Cardiac muscle cell (in vitro differentiated cells and primary cell): ENCODE measurements around the gene DOC2B. TPM values are rescaled to one million over a fixed set of nuclear protein-coding genes. Genes with fewer than 3 reads are reported as not detected.
"Not testable (repeated sequence)": the region's sequence is repeated elsewhere in the genome, so short reads cannot be mapped to it uniquely, and the experiment has no call there.

Experiments
- DNase-seq, 2 donors: peaks; one replicate each; pipeline versions ENCODE4 v3.0.0 to v3.0.0-alpha.2; 2010 to 2017; ENCODE audit warnings: low read depth in 1 of 2, low spot score in 1 of 2
- H3K27ac ChIP-seq: fragments of 200-600 bp; sonication (generic); 2 replicates; pipeline ENCODE4 v1.5.1; 2016
- H3K27me3 ChIP-seq: fragments of 200-600 bp; sonication (generic); 2 replicates; pipeline ENCODE4 v1.6.0; 2016; ENCODE audit warnings: control low read depth
- H3K36me3 ChIP-seq: fragments of 200-600 bp; sonication (generic); 2 replicates; pipeline ENCODE4 v1.5.1; 2016; ENCODE audit warnings: control low read depth
- H3K4me1 ChIP-seq: fragments of 200-600 bp; sonication (generic); 2 replicates; pipeline ENCODE4 v1.8.1; 2017; ENCODE audit warnings: low read depth, mild to moderate bottlenecking, mixed run types
- H3K4me3 ChIP-seq: fragments of 200-600 bp; sonication (generic); 2 replicates; pipeline ENCODE4 v1.5.1; 2016; ENCODE audit warnings: mild to moderate bottlenecking
- H3K9me3 ChIP-seq: fragments of 200-600 bp; sonication (generic); 2 replicates; pipeline ENCODE4 v1.5.1; 2017; ENCODE audit warnings: low read depth, mild to moderate bottlenecking, control low read depth
- CTCF ChIP-seq: IDR thresholded peaks from 2 replicates; pipeline ENCODE4 v1.5.1; 2012; ENCODE audit warnings: low read depth, mild to moderate bottlenecking, low read length
- polyA plus RNA-seq: library from polyadenylated mRNA; unstranded; fragments of >200 nt; fragmentation: Nextera tagmentation; extraction: Ambion mirVana; gene quantifications from 2 replicates; pipeline ENCODE4 v1.2.1, GENCODE V29; 2016
- total RNA-seq: library from RNA; depleted of rRNA; stranded (reverse); fragments of >200 nt; gene quantifications from 2 replicates; pipeline ENCODE4 v1.2.3, GENCODE V29; 2016

The DOC2B gene
- total and polyA plus RNA-seq, 2 experiments from 2014 or later: 0.21 to 1.6 TPM

- H3K4me1 ChIP-seq: no peaks in the 10 kb centered on the region
- no peak for TF ChIP-seq CTCF
- DNase-seq: no peak
- H3K9me3 ChIP-seq: no peaks in the 10 kb centered on the region
- peaks cover 15% of the 10 kb centered on the region for H3K27me3 ChIP-seq
- H3K36me3 ChIP-seq: no peaks in the 10 kb centered on the region
- H3K27ac ChIP-seq: no peak overlapping the region
- no peak overlapping the region for H3K4me3 ChIP-seq
These were observed 36.3 kb downstream of the DOC2B start for GRCh38 chr17:144936-145670.

GRCh38 chr17:143785-144281 lies 37.6 kb downstream of the DOC2B start:
- TF ChIP-seq CTCF: peak; percentile 75
- H3K27me3 ChIP-seq: peaks cover 15% of the 10 kb centered on the region
- H3K9me3 ChIP-seq: no peaks in the 10 kb centered on the region
- H3K4me1 ChIP-seq: no peaks in the 10 kb centered on the region
- H3K27ac ChIP-seq: no peak overlapping the region
- DNase-seq: peak; percentile 76 to 86
- H3K36me3 ChIP-seq: no peaks in the 10 kb centered on the region
- no peak overlapping the region for H3K4me3 ChIP-seq

- H3K27ac ChIP-seq: no peak overlapping the region
- no peaks in the 10 kb centered on the region for H3K9me3 ChIP-seq
- H3K27me3 ChIP-seq: peaks cover 15% of the 10 kb centered on the region
- H3K4me1 ChIP-seq: no peaks in the 10 kb centered on the region
- no peaks in the 10 kb centered on the region for H3K36me3 ChIP-seq
- no peak overlapping the region for H3K4me3 ChIP-seq
- no peak for DNase-seq
- TF ChIP-seq CTCF: no peak
These were observed 38.3 kb downstream of the DOC2B start for GRCh38 chr17:142876-143784.

GRCh38 chr17:142102-142661 lies 39.3 kb downstream of the DOC2B start:
- no peak overlapping the region for H3K4me3 ChIP-seq
- peaks cover 15% of the 10 kb centered on the region for H3K27me3 ChIP-seq
- H3K9me3 ChIP-seq: no peaks in the 10 kb centered on the region
- H3K4me1 ChIP-seq: no peaks in the 10 kb centered on the region
- no peak for TF ChIP-seq CTCF
- H3K36me3 ChIP-seq: no peaks in the 10 kb centered on the region
- peak in 1 of 2 donors; percentile 8 for DNase-seq
- H3K27ac ChIP-seq: no peak overlapping the region

- H3K36me3 ChIP-seq, H3K27ac ChIP-seq, DNase-seq, H3K9me3 ChIP-seq, H3K4me3 ChIP-seq, H3K4me1 ChIP-seq: not testable (repeated sequence)
- H3K27me3 ChIP-seq: peaks cover 15% of the 10 kb centered on the region
These were observed 41.8 kb downstream of the DOC2B start for GRCh38 chr17:139401-140205.

- H3K27me3 ChIP-seq, H3K9me3 ChIP-seq, DNase-seq, H3K27ac ChIP-seq, H3K4me3 ChIP-seq, H3K36me3 ChIP-seq, H3K4me1 ChIP-seq: not testable (repeated sequence)
These were observed 44.2 kb downstream of the DOC2B start, which contains the start of gene SCGB1C2 for GRCh38 chr17:137166-137807. TSS of gene SCGB1C2 (plus strand) at chr17:137569. CDS start at chr17:137591, 22 bp downstream.
